ENCODE results near the gene MBOAT2.

Gene MBOAT2

DNA sequence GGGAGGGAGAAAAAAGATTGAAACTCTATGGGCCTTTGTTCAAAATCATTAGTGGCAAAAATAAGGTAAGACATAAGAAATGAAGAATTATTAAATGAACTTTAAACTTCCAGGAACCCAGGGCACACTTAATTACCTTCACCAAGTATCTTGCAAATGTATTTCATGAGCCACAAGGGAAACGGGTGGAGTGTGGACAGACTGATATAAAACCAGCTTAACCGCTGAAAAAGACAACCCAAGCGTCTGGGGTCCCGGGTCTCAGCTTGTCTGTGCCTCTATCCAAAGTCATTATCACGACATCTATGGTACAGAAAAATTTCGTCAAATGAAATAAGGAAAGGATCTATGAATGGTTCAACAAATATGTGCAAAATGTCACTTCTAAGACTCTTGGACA is 13.9 kb upstream of the MBOAT2 start:
- DNase-seq: no peak

- no peak for DNase-seq
Observed at GRCh38 chr2:9015998-9016397, 12.5 kb upstream of the MBOAT2 start.

- DNase-seq: no peak
Observed at GRCh38 chr2:9013403-9013802, 9.9 kb upstream of the MBOAT2 start.

DNA sequence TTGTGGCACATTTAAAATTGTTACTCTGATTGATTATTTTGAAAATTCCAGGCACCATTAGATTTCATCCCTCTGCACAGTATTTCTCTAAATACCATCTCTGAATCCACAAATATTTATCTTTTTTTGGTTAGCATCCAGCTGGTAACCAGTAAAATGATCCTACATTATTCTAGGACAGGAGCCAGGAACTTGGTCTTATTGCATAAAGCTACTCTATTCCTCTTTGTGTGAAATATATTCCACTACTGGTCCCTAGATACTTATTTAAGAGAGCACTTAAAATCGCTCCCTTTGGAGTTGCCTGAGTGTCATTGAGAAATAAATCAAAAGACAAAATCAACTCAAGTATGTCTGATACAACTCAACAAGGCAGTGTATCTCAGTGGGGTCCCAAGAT is 7.4 kb upstream of the MBOAT2 start:
- DNase-seq: no peak

- DNase-seq: no peak
Observed at GRCh38 chr2:9008951-9009664, 5.6 kb upstream of the MBOAT2 start.

GRCh38 chr2:9006368-9006767 is 2.9 kb upstream of the MBOAT2 start:
- no peak for DNase-seq

- no peak for DNase-seq
Observed at GRCh38 chr2:9004338-9005204, 1.1 kb upstream of the MBOAT2 start.

DNA sequence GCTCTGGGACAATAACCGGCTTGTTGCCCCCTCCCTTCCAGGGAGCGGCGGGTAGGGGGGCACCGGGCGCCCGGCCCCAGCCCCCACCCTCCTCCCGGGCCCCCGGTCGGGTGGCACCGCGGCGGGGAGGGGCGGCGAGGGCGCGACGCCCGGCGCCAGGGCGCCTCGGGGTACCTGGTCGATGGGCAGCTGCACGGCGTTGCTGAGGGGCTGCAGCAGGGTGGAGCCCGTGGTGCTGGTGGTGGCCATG is 193 bp downstream of the MBOAT2 start:
- DNase-seq: no peak

DNA sequence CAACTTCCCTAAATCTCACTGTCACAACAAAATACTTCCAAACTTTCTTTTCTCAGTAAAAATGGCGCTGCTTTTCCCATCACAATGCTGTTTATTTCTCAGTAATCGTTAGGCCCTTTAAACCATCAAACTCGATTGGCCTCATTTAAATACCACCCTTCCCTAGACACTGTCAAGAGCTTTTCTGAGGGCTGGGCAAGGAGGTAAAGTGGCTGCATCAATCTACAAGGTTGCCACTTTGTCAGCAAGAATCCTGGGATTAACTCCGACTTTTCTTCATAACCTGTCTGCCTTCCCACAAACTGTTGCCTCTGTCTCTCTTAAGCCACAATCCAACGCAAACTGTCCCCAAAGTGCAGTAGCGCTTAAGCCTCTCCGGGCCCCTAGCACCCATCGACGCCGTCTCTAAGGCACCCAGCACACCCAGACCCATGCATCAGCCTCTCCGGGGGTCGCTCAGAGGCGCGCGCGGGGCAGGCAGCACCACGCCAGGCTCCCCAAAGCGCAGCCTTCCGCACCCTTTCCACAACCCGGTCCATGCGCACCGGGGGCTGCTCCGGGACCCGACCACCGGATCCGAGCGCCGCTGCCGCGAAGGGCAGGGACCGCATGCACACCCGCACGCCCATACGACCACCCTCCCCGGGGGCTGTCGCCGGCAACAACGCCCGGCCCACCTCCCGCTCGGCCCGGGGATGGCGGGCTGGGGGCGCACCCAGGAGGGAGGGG is 683 bp downstream of the MBOAT2 start:
- DNase-seq: no peak

DNA sequence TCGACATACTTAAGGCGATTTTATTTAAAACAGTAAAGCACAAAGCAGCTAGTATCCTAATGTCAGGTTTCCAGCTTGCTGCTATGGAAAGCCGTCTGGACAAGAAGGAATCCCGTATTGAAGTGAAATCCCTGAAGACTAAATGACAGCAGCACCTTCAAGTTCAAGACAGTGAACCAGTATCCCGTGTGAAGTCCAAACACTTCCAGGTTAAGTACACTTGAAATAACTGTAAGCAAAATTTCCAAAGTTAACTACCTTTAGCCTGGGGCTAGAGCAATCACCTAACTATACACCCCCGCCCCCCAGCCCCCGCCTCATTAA is 1.2 kb downstream of the MBOAT2 start:
- no peak for DNase-seq

- DNase-seq: no peak
Observed at GRCh38 chr2:9001778-9002177, 1.7 kb downstream of the MBOAT2 start.

- DNase-seq: no peak
Observed at GRCh38 chr2:9001229-9001628, 2.3 kb downstream of the MBOAT2 start.

DNA sequence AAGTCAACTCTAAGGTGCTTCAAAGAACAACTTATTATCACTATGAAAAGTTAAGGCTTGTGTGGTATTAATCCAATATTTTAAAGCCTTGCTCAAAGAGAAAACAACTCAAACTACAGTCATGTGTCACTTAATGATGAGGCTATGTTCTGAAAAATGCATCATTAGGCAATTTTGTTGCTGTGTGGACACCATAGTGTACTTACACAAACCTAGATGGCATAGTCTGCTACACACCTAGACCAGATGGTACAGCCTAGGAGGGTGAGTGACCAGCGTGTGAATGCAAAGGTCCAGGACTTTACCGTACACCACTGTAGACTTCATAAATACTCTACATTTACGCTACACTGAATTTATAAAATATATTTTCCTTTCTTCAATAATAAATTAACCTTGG is 3.0 kb downstream of the MBOAT2 start:
- DNase-seq: no peak

DNA sequence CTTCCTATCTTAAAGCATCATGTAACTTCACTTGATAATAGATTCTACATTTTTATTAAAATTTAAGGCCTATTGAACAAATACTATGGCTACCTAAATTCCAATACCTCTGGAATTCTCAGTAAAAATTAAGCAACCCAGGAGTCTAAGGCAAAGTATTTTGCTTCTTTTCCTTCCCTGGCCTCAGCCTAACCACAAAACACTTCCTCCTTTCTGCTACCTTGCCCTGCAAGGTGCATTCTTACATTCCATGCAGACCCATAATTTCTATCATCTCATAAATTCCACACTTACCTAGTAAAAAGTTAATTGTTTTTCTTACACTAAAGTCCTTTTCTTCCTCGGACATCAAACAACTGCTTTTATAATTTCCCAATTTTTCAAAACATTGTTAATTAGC is 3.7 kb downstream of the MBOAT2 start:
- DNase-seq: no peak

DNA sequence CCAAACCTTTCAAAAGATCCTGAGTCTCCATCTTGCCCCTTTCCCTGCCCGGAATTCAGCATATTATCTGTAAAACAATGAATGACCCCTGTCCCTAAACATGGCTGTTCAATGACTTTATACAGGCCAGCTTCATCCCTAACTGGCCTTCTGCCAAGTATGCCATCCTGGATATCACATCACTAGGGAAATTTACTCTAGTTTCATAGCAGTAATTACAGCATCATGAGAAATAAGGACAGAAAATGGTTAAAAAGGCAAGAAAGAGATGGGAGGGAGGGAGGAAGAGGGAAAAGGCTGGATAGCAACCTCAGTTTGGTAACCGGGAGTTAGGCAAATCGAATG is 4.4 kb downstream of the MBOAT2 start:
- no peak for DNase-seq

DNA sequence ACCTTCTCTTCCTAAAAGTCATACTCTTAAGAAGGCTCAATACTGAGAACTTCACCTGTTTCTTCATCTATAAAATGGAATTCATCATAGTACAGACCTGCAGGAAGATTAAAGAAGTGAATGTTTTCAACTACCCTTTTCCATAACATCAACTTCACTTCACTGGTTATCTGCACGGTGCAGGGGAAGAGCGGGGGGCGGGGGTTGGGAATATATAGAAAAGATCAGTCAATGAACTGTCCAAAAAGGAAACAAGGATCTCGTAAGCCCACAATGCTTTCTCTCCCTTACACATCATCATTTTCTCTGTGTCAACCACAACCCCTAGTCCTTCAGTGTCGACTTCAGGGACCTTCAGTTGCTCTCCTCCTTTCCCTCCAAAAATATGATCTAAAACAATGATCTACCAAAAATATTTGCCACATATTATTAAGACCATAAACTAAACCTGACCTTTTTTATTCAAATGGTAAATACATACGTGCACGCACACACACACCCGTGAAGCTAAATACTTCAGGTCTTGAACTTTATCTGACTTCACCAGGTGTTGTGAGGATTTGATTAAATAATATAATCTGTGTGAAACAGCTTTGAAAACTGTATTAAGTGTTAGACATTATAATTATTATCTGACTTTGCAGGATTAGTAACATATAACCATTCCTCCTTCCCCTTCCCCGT is 4.9 kb downstream of the MBOAT2 start:
- DNase-seq: no peak

GRCh38 chr2:8997631-8998030 is 5.9 kb downstream of the MBOAT2 start:
- DNase-seq: no peak

DNA sequence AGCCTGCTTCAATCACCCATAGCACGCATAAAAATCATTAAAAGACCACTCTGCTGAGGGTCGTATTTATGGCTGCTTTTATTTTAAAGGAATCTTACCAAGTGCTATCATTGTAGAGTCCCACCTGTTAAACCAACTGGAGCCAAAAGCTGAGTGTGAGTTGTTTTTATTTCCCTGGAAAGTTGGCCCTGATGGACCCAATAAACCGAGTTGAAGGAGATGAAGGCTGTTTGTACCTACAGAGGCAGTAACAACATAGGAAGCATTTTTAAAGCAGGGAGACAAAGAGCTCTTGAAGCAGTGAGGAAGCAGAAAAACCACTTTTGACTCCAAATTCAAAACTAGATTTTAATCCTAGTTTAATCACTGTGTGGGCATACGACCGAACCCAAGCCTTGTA is 6.4 kb downstream of the MBOAT2 start:
- no peak for DNase-seq

- DNase-seq: no peak
Observed at GRCh38 chr2:8996006-8996405, 7.5 kb downstream of the MBOAT2 start.

DNA sequence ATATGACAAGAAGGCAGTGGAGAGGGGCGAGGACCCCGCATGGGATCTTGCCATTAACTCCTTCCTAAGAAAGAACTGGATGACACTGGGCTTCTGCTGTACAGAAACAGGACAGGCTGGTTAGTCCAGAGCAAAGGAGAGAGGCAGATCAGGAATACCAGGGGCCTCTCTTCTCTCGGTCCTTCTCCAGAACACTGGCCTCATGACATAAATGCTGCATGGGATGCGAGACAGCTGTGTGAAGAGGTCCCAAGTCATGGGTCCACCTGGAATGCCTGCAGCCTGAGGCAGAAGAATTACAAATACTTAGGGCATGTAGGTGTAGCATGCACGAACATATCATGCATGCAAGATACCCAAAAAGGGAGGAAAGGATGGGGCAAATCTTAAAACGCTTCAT is 9.1 kb downstream of the MBOAT2 start:
- no peak for DNase-seq

- DNase-seq: no peak
Observed at GRCh38 chr2:8993902-8994278, 9.6 kb downstream of the MBOAT2 start.

- DNase-seq: no peak
Observed at GRCh38 chr2:8993196-8993901, 10.1 kb downstream of the MBOAT2 start.

DNA sequence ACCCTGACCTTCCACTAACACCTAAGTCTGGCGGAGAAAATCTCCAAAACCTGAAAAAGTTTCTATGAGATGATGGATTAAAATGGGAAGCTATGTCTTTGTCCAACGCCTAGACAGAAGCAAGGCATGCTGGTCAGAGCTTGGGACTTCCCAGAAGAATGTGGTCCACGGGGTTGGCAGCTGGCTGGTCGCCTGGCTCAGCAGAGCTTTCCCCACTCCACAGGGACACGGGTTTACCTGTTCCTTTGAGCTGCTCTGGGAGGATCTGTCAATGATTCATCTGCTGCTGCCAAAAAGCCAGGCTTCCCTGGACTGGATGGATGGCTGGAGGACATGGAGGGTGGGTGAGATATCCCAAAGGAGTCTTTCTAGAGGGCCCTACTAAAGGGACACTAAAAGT is 10.8 kb downstream of the MBOAT2 start:
- DNase-seq: no peak
